Fibroblast of lung (primary cell): ENCODE measurements around the gene ORM2.
"Not testable (repeated sequence)": the region's sequence is repeated elsewhere in the genome, so short reads cannot be mapped to it uniquely, and the experiment has no call there.

Experiments
- CTCF ChIP-seq, 2 donors: IDR thresholded peaks in 1 of 2; conservative IDR thresholded peaks in 1 of 2; 1 replicate in 1 of 2; 2 replicates in 1 of 2; pipeline ENCODE4 v1.5.1; 2011 to 2012; ENCODE audit warnings: low read length in 2 of 2, control low read depth in 1 of 2, inconsistent platforms in 1 of 2, low read depth in 1 of 2, mild to moderate bottlenecking in 1 of 2
- EZH2 ChIP-seq: IDR thresholded peaks from 2 replicates; pipeline ENCODE4 v1.5.1; 2012; ENCODE audit warnings: low read length, control low read depth, mild to moderate bottlenecking; ENCODE audit errors: missing control alignments

GRCh38 chr9:114332474-114333040 is 2.9 kb downstream of the ORM2 start:
- not testable (repeated sequence) for TF ChIP-seq CTCF (conservative IDR thresholded peaks at IDR 0.05 in 1 of 2, IDR thresholded peaks at IDR 0.05 in 1 of 2; ENCODE audit: low read depth in 1 of 2, low read length in 2 of 2); EZH2
